GM21528 (cell line): ENCODE measurements around the gene LIPT2.

Experiments used
- ATAC-seq: cut with Tn5 transposase; IDR thresholded peaks from one replicate; pipeline ENCODE4 v1.9.1; 2021; ENCODE audit warnings: mild to moderate bottlenecking, moderate library complexity; ENCODE audit not compliant: unreplicated experiment, low FRiP score

The LIPT2 gene

GRCh38 chr11:74504100-74504691 is 10.7 kb upstream of the LIPT2 start:
- ATAC-seq, result no peak

DNA sequence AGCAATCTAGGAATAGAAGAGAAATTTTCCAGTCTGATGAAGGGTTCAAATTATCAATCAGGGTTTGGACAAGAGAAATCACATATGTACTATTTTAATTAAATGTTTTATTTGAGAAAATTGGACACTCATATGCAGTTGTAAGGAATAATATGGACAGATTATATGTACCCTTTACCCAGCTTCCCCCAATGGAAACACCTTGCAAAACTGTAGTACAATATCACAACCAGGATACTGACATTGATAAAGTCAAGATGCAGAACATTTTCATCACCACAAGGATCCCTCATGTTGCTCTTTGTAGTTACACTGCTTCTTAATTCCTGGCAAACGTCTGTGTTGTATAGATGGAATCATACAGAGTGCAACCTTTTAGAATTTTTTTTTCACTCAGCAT is 1.4 kb upstream of the LIPT2 start:
- ATAC-seq, result no peak

DNA sequence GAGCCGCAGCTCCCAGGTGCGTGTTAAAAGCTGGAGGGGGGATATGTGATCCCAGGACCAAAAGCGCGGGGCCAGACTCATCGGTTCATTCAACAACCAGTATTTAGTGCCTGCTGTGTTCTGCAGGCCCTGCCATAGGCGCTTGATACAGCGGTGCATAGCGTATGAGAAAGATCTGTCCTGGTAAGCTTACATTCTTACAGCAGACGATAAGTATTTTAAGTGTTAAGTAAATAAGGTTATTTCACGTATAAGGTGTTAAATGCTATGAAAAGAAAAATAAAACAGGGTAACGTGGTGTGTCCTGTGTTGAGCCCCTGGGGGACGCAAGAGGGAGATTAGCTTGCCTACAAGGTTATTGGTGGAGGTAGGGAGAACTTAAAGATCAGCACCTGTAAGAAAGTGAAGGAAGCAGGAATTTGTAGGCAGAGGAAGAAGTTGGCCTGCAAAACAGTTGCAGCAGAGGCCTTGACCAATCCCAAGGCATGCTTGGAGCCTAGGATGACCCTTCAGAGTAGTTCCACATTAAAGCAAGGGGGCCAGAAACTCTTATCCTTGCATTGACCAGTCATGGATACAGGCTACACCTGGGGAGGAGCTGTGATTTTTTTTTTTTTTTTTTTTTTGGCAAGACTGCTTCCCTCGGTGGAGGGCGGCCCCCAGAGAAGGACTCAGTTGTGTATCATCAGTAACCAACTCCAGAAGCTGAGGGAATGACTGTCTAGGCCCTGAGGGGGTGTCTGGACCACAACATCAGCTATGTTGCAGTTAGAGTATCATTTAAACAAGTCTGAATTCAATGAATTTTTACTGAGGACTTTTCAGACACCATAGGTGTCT is 487 bp upstream of the LIPT2 start:
- no peak for ATAC-seq

DNA sequence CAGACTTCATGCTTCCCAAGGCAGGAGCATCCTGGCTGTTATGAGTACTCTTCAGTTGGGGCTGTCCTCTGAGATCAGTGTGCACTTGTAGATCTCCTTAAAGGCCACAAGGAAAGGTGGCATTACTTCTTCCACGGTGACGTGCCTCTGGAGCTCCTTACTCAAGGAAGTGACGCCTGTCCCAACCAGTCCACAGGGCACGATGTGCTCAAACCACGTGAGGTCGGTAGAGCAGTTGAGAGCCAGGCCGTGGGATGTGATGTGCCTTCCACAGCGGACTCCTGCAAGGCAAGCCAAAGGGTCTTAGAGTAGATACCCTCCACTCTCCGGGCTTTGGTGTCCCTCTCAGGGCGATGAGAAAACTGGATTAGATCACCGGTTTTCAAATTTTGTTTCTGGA is 1.4 kb downstream of the LIPT2 start:
- ATAC-seq, result no peak

- ATAC-seq, result no peak
Observed at GRCh38 chr11:74490941-74491340, 2.6 kb downstream of the LIPT2 start.

DNA sequence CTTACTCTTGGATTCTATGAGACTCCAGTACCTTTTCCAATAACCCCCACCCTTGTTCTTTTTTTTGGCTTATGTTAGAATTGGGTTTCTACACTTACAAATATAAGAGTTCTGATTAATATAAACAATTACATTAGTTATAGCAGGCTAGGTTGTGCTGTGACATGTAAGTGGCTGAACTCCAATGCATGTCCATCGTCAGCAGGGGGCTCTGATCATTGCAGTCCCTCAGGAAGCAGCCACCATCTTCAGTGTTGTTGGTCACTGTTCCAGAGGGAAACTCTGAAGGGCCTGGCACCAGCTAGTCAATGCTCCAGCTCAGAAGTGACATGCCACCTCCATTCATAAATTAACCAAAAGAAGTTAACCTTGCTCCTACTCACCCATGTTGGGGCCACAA is 5.6 kb downstream of the LIPT2 start:
- no peak for ATAC-seq

DNA sequence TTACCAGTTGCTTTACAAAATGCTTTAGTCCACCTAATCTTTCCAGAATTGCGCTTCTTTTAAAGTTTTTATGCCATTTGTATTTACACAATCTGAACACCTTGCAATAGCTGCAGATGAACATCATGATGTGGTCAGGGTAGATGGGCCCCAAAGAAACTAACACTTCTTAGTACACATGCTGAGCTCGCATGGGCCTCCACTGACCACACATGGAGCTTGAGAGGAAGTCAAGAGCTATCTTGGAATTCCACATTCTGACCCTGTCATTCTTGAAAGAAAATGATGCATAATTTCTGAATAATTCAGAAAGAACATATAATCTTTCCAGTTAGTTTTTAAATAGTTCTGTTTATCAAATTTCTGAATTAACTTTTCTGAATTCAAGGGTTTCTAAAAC is 7.7 kb downstream of the LIPT2 start:
- ATAC-seq, result no peak

- no peak for ATAC-seq
Observed at GRCh38 chr11:74480688-74481417, 12.7 kb downstream of the LIPT2 start.

- ATAC-seq, result no peak
Observed at GRCh38 chr11:74479732-74480123, 13.8 kb downstream of the LIPT2 start.

GRCh38 chr11:74478877-74479731 is 14.4 kb downstream of the LIPT2 start:
- ATAC-seq, result no peak

DNA sequence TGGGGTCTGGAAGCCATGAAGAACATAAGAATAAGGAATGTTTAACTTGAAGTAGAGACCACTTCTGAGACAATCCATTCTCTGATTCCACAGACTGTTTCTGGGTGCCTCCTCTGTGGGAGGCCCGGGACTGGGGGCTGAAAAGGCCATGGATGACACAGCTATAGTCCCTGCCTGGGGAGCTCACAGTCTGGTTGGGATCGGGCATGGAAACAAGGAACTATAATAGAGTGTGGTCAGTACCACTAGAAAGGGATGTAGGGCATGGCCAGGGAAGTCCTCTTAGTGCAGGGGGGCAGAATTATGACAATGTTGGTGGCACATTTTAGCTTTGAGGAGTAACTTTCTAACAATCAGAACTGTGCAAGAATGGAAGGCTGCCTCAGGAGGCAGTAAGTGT is 17.0 kb downstream of the LIPT2 start:
- ATAC-seq, result no peak

DNA sequence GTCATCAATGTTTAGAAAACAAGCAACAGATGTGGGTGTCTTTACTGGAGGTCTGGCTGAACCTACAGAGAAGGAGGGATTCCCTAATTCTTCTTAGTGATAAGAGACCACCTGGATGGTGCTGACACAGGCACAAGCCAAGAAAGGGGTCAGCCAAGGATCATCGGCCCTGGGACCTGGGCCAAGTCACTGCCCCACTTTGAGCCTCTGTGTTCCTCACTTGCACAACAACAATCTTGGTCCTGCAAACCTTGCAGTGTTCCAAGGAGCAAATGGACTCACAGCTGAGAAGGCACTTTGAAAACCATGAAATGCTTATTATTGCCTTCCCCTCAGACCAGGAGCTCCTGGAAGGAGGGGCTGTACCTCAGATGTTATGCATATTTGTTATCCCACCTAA is 19.2 kb downstream of the LIPT2 start:
- ATAC-seq, result no peak

DNA sequence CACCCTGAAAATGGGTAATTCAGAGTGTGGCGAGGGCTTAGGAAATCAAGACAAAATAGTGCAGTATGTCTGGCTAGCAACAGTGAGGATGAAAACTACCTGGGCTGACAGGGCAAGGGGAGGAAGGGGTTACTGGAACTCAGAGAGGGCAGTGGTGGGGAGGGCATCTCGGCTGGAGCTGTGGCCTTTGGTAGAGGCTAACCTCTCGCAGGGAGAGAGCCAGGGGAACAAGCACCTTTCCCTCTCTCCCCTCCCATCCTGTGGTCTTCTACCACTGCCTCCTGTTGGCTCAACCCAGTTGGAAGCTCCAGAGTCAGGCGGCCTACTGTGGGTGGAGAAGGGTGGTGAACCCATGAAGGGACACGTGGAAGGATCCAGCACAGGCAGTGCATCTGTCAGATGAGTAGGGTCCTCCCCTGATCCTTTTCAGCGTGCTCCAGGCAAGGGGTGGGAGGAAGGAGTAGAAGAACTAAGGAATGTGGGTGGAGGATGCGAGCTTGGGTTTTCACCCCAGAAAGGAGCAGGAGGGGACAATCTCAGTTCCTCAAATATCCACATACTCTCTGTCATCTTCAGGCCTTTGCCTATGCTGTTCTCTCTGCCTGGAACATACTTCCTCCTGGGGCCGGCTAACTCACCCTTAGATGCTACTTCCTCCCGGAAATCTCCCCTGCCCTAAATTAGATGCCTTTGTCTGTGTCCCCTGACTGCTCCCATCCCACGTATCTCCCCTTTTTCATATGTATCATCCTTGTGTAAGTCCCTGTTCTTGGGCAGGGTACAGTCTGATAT is 19.9 kb downstream of the LIPT2 start:
- ATAC-seq, result no peak

DNA sequence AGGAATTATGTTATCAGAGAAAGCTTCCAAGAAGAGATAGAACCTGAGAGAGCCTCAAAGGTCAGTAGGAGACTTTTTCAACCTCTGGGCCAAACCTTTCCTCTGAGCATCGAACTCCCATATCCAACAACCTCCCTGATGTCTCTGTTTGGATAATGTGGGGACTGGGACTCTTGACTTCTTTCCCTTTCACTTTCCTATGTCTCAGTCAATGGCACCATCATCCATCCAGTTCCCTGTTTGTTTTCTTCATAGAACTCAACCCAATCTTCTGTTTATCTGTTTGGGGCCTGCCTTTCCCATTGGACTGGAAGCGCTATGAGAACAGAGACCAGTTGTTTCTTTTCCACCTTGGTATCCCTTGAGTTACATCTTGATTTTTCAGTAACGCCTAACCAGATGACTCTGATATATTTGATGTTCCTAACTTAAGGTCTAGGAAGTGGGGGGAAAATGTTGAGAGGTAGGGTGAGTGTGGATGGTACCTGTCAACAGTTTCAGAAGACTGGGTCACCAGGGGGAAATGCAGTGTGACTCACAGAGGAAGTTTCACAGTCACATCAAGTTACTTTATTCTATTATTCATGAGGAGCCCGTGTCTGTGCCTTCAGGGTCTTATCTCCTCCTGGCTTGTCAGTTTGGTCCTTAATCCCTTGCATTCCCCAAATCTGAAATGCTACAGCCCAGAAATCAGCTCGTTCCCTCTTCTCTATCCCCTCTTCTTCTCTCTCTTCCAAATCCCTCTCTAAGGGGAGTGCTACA is 21.7 kb downstream of the LIPT2 start:
- ATAC-seq, result no peak

GRCh38 chr11:74471037-74471436 is 22.5 kb downstream of the LIPT2 start:
- ATAC-seq, result no peak

DNA sequence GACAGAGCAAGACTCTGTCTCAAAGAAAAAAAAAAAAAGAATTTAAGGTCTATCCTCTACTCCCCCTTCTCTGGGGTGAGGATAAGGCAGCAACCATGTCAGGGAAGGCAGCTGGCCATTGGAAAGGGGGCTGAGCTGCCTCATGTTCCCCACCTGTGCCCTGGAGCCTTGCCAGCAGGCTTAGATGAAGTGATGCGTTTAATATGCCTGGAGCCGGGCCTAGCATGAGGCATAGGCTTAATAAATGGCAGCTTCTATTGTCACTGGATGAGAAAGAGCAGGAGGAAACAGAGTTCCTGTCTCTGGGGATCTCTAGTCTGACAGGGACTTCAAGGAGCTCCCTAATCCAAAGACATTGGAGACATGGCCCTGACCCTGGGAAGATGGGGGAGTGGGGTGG is 23.0 kb downstream of the LIPT2 start:
- no peak for ATAC-seq

- ATAC-seq, result no peak
Observed at GRCh38 chr11:74468936-74469335, 24.6 kb downstream of the LIPT2 start.

GRCh38 chr11:74468521-74468920 is 25.0 kb downstream of the LIPT2 start:
- ATAC-seq, result no peak

DNA sequence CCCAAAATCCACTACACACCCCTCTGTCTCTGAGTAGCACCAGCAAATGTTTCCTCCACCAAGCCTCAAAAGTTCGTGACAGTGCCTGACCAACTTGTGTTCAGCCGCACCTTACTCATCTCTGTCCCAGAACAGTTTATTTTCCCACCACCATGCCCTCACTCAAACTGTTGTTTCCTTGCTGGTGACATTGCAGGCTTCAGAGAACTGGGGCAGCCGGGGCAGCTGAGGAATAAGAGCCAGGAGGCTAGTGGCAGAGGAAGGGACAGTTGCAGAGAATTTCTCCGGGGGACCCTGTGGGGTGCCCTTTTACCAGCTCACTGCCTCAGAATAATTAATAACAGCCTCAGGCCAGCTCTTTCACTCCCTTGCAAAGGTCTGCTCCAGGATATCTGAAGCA is 25.5 kb downstream of the LIPT2 start:
- ATAC-seq, result no peak
